A549 (cell line): ENCODE data around the gene ZBTB20. TPM values are rescaled to one million over a fixed set of nuclear protein-coding genes. Genes with fewer than 3 reads are reported as not detected.

Experiments
- ATAC-seq, 2 experiments: fragments of 200-7000 bp in 1 of 2; fragments of >200 bp in 1 of 2; cut with Nextera tagmentation in 1 of 2; cut with Tn5 transposase in 1 of 2; 3 replicates each; pipeline versions ENCODE4 v1.8.0 to v1.9.1; 2018 to 2020; ENCODE audit warnings: mild to moderate bottlenecking in 1 of 2, moderate library complexity in 1 of 2
- CTCF ChIA-PET: fragments of 300-600 bp; sonication (Branson Sonifier 250); formaldehyde crosslinking; extraction: SDS; loops from one replicate; lab custom pipeline; 2021; ENCODE audit warnings: antibody characterized with exemption, inconsistent platforms; lab: Yijun Ruan, JAX
- POLR2A ChIA-PET: fragments of 350-600 bp; formaldehyde crosslinking; extraction: SDS; loops from one replicate; lab custom pipeline; 2021; ENCODE audit warnings: antibody characterized with exemption, inconsistent platforms; lab: Yijun Ruan, JAX
- DNase-seq, 2 experiments: peaks; one replicate each; pipeline versions ENCODE4 v3.0.0 to v3.0.0-alpha.2; 2011 to 2016; ENCODE audit warnings: low read depth in 1 of 2, low spot score in 1 of 2
- FAIRE-seq: peaks from 2 replicates; lab custom pipeline; 2011; peaks lifted over from hg19 to GRCh38; lab: Jason Lieb, UNC
- H3K27ac ChIP-seq, 2 experiments: fragments of >200 bp; sonication (Bioruptor Twin); formaldehyde crosslinking; 3 replicates each; pipeline ENCODE4 v1.5.1; 2016 to 2017
- H3K4me1 ChIP-seq: fragments of >200 bp; sonication (Bioruptor Twin); formaldehyde crosslinking; 3 replicates; pipeline ENCODE4 v1.6.1; 2016
- H3K4me2 ChIP-seq: fragments of >200 bp; sonication (Bioruptor Twin); formaldehyde crosslinking; 3 replicates; pipeline ENCODE4 v1.6.1; 2016
- H3K4me3 ChIP-seq: fragments of >200 bp; sonication (Bioruptor Twin); formaldehyde crosslinking; 3 replicates; pipeline ENCODE4 v1.5.1; 2016
- H3K9me3 ChIP-seq: fragments of >200 bp; sonication (Bioruptor Twin); formaldehyde crosslinking; 3 replicates; pipeline ENCODE4 v1.6.1; 2016
- EHMT2 ChIP-seq: fragments of 200-600 bp; sonication (generic); IDR thresholded peaks from 2 replicates; pipeline ENCODE4 v1.6.1; 2016; ENCODE audit warnings: antibody characterized with exemption, low read depth, mild to moderate bottlenecking, moderate library complexity
- ESRRA ChIP-seq: fragments of 150-350 bp; IDR thresholded peaks from 2 replicates; pipeline ENCODE4 v1.6.1; 2014; ENCODE audit warnings: mild to moderate bottlenecking, low read length, borderline replicate concordance
- FOSL2 ChIP-seq, 2 experiments: fragments of 450-650 bp in 1 of 2; fragments of >200 bp in 1 of 2; sonication (Bioruptor Twin) in 1 of 2; formaldehyde crosslinking; IDR thresholded peaks; 2 replicates each; pipeline versions ENCODE4 v1.5.0 to v1.6.1; 2016 to 2020; ENCODE audit warnings: mild to moderate bottlenecking in 1 of 2, moderate library complexity in 1 of 2
- GATA3 ChIP-seq: IDR thresholded peaks from 2 replicates; pipeline ENCODE4 v1.6.1; 2012; ENCODE audit warnings: borderline replicate concordance
- HEYL ChIP-seq: fragments of 250-450 bp; sonication (Bioruptor Pico); IDR thresholded peaks from 2 replicates; pipeline ENCODE4 v1.8.0; 2021; ENCODE audit warnings: mild to moderate bottlenecking, moderate library complexity
- HOXB13 ChIP-seq: fragments of 250-450 bp; sonication (Bioruptor Pico); IDR thresholded peaks from 2 replicates; pipeline ENCODE4 v1.5.0; 2020; ENCODE audit warnings: low read depth, mild to moderate bottlenecking, moderate library complexity
- JUN ChIP-seq, 2 experiments: fragments of >200 bp; sonication (Bioruptor Twin); formaldehyde crosslinking; IDR thresholded peaks; 2 replicates in 1 of 2; 3 replicates in 1 of 2; pipeline ENCODE4 v1.6.1; 2016 to 2017
- JUNB ChIP-seq: fragments of >200 bp; sonication (Bioruptor Twin); formaldehyde crosslinking; IDR thresholded peaks from 2 replicates; pipeline ENCODE4 v1.6.1; 2016
- KDM1A ChIP-seq: fragments of 200-600 bp; sonication (generic); IDR thresholded peaks from 2 replicates; pipeline ENCODE4 v1.6.1; 2016; ENCODE audit warnings: low read depth, mild to moderate bottlenecking
- KDM5A ChIP-seq: fragments of 200-600 bp; sonication (generic); IDR thresholded peaks from 2 replicates; pipeline ENCODE4 v1.6.1; 2016; ENCODE audit warnings: antibody characterized with exemption, mild to moderate bottlenecking
- MAFK ChIP-seq: fragments of 450-650 bp; IDR thresholded peaks from 2 replicates; pipeline ENCODE4 v1.6.1; 2014; ENCODE audit not compliant: partially characterized antibody
- MYC ChIP-seq: IDR thresholded peaks from 2 replicates; pipeline ENCODE4 v1.6.1; 2012; ENCODE audit warnings: mild to moderate bottlenecking, inconsistent platforms, low read length, improper control_type of control experiment, borderline replicate concordance
- PHF8 ChIP-seq: fragments of 200-600 bp; sonication (generic); IDR thresholded peaks from 2 replicates; pipeline ENCODE4 v1.6.1; 2016; ENCODE audit warnings: low read depth, mild to moderate bottlenecking, antibody characterized with exemption, moderate library complexity, borderline replicate concordance
- POLR2AphosphoS2 ChIP-seq: conservative IDR thresholded peaks from 2 replicates; pipeline ENCODE4 v1.6.1; 2012; ENCODE audit warnings: low read length, improper control_type of control experiment, inconsistent platforms
- RCOR1 ChIP-seq: fragments of 150-350 bp; IDR thresholded peaks from 2 replicates; pipeline ENCODE4 v1.6.1; 2014; ENCODE audit warnings: antibody characterized with exemption, low read length, low read depth
- SMC3 ChIP-seq: fragments of >200 bp; sonication (Bioruptor Twin); formaldehyde crosslinking; IDR thresholded peaks from 3 replicates; pipeline ENCODE4 v1.6.1; 2018; ENCODE audit warnings: inconsistent platforms
- ZSCAN20 ChIP-seq: fragments of 250-450 bp; sonication (Bioruptor Pico); IDR thresholded peaks from 2 replicates; pipeline ENCODE4 v1.8.0; 2022; ENCODE audit warnings: mild to moderate bottlenecking, moderate library complexity
- WGBS: methylation state at CpG from one replicate; pipeline ENCODE4 v1.1.6; 2017; ENCODE audit errors: missing lambda C conversion rate; 5-methylcytosine and 5-hydroxymethylcytosine counted together
- polyA plus RNA-seq, 4 experiments: library from polyadenylated mRNA; depleted of rRNA in 3 of 4; stranded (reverse); fragments of >200 nt; fragmentation: RNase III in 1 of 4; extraction: RNeasy Plus Mini Kit Qiagen cat#74134 plus additional on column Dnase treatment in 1 of 4; gene quantifications; 2 replicates in 3 of 4; 3 replicates in 1 of 4; pipeline ENCODE4 v1.2.3, GENCODE V29; 2011 to 2017
- TF ChIP-seq, protein P1 (sequence below): IDR thresholded peaks from 2 replicates; pipeline ENCODE4 v1.6.1; 2012
- TF ChIP-seq, protein P2 (sequence below): fragments of >200 bp; sonication (Bioruptor Twin); formaldehyde crosslinking; IDR thresholded peaks from 2 replicates; pipeline ENCODE4 v1.6.1; 2016
- TF ChIP-seq, protein P3 (sequence below): IDR thresholded peaks from 2 replicates; pipeline ENCODE4 v1.6.1; 2012
- TF ChIP-seq, protein P4 (sequence below): fragments of >200 bp; sonication (Bioruptor Twin); formaldehyde crosslinking; IDR thresholded peaks from 3 replicates; pipeline ENCODE4 v1.6.1; 2016
- TF ChIP-seq, protein P5 (sequence below): fragments of 450-650 bp; IDR thresholded peaks from 2 replicates; pipeline ENCODE4 v1.6.1; 2014; ENCODE audit warnings: antibody characterized with exemption
- TF ChIP-seq, protein P6 (sequence below): fragments of 150-350 bp; IDR thresholded peaks from 2 replicates; pipeline ENCODE4 v1.6.1; 2014; ENCODE audit warnings: low read depth, mild to moderate bottlenecking, low read length

Gene ZBTB20
- polyA plus RNA-seq, 2 of the 4 experiments (the other 2 are of a cell fraction), result 0.85 to 5.0 TPM

DNA sequence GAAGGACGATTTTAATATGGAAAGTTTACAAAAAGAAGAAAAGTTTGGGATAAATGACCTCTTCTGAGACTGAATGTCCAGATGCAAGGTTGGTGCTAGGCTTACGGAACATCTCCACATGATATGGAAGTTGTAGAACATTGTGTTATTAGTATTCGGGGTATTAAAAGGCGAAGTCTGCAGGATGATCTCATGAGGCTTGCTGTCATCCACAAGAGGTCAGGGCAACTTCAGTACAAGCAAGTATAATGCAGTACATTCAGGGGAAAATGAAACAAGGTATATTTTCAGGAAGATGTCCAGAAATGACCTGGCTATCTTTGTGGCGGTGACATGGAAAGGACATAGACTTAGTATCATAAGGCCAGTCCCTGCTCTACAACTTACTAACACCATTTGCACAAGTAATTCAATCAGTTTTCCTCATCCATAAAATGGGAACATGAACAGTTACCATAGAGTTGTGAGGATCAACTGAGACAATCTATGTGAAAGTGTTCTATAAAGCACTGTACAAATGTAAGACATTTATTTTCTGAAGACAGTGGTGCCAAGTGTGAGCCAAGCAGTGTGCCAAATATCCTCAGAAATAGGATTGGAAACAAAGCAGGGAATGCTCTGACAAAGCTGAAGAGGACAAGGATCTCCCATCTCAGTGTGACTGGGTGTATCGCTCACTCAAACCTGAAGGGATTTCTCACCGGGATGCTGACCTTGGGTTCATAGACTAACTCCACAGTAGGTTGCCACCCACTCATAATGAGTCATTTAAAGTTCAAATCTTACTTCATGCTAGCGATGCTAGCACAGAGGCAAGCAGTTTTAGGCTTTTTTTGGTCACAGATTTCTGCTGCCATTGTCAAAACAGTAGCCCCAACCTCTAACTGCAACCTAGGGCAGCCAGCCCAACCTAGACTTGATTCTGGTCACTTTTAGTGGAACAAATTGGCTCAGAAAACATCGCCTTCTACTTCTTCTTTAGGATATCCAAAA lies 735.0 kb downstream of the ZBTB20 start:
- Histone ChIP-seq H3K4me1 (peaks cover 27% of the 10 kb centered on the region), H3K27ac (peak overlapping the region in 1 of 2 experiments; percentile 61; a peak in 4 of 6 replicates), H3K4me3 (no peak overlapping the region), H3K9me3 (no peaks in the 10 kb centered on the region), H3K4me2 (peak overlapping the region; percentile 58)
- 66% methylated on average over 9 of the region's 9 CpGs for WGBS
- peak; percentile 79 for FAIRE-seq
- ChIA-PET POLR2A (no interaction called here), CTCF (interaction anchor here (1.1 to 2.7 kb wide), 4 partner anchors 8 to 28 kb away, joined by 3 to 18 read pairs (median 7); no protein-coding TSS in a partner anchor)
- DNase-seq, result peak; percentile 7 to 50
- TF ChIP-seq KDM1A (peak; percentile 72; the same call in 1 of the 2 replicates), FOSL2 (IDR thresholded peaks at IDR 0.05) (no peak), FOSL2 (CRISPR knock-in tag; IDR thresholded peaks at IDR 0.05) (peak; percentile 55)
- TF ChIP-seq, protein P1, sequence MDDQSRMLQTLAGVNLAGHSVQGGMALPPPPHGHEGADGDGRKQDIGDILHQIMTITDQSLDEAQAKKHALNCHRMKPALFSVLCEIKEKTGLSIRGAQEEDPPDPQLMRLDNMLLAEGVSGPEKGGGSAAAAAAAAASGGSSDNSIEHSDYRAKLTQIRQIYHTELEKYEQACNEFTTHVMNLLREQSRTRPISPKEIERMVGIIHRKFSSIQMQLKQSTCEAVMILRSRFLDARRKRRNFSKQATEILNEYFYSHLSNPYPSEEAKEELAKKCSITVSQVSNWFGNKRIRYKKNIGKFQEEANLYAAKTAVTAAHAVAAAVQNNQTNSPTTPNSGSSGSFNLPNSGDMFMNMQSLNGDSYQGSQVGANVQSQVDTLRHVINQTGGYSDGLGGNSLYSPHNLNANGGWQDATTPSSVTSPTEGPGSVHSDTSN, result no peak
- ATAC-seq, result peak; percentile 89 to 93

DNA sequence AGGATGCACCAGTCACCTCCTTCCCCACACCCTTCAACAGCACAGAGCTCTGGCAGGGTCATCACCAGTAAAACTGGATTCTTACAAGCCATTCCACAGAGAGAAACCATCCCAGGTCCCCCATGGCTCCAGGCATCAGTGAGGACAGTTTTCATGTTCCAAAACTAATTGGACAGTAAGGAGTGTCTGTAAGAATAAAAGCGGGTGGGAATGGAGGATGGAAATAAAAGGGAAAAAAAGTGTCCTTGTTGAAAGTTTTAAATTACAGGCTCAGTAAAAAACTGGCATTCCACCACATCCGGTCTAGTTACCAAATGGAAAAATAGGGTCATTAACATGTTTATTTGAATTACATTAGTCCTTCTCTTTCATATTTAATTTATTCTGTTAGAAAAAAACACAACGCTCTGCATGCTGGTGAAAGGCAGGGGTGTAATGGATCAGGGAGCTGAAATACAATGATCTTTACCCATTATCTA lies 735.9 kb downstream of the ZBTB20 start:
- Histone ChIP-seq H3K9me3 (no peaks in the 10 kb centered on the region), H3K4me2 (no peak overlapping the region), H3K4me3 (no peak overlapping the region), H3K4me1 (peaks cover 27% of the 10 kb centered on the region), H3K27ac (no peak overlapping the region)
- ATAC-seq (no peak), FAIRE-seq (no peak), DNase-seq (no peak)
- ChIA-PET CTCF (interaction anchor here (1.1 to 1.7 kb wide), 3 partner anchors 10 to 27 kb away, joined by 3 to 4 read pairs (median 4); no protein-coding TSS in a partner anchor), POLR2A (no interaction called here)
- TF ChIP-seq HEYL (CRISPR knock-in tag) (no peak), ESRRA (no peak), ZSCAN20 (CRISPR knock-in tag) (no peak), POLR2AphosphoS2 (no peak), KDM5A (no peak), SMC3 (no peak)
- TF ChIP-seq, protein P2, sequence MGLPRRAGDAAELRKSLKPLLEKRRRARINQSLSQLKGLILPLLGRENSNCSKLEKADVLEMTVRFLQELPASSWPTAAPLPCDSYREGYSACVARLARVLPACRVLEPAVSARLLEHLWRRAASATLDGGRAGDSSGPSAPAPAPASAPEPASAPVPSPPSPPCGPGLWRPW, result no peak
- TF ChIP-seq, protein P3, sequence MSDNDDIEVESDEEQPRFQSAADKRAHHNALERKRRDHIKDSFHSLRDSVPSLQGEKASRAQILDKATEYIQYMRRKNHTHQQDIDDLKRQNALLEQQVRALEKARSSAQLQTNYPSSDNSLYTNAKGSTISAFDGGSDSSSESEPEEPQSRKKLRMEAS, result no peak
- 93% methylated on average over 3 of the region's 3 CpGs for WGBS

DNA sequence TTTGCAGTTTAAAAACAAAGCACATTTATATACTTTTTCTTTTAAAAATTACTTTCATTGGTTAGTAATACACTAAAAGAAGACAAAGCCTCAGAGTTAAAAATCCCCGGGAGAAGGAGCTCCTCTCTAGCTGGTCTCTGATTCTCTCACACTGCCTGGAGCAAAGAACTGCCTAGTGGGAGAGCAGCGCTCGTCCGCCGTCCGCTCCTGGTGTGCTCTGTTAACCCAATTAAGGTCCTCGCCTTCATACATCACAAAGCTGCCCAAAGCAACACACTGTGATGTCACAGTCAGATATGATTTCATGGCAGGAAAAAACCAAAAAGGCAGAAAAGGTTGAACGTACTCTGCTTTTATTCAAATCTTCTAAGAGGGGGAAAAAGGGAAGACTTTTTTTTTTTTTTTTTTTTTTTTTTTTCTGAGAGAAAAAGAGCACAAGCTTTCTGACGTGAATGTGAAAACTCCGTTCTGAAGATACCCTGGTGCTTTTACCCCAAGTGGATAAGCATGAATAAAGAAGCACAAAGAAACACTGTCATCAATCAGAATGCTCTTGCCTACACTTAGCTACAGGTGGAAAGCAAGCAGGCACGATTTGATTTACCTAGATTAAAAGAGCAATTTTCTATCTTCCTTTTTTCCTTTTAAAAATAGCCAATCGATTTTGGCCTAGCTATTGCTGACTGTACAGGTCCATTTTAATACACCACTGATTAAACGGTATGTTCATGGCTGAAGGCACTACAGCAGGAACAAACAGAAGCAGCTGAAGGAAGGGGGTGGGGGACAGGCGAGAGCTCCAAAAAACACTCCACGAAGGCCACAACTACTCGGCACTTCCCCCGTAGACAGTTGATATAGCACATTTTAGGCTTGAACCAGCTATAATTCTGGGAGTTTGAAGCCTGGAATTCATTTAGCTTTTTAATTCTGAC lies 738.1 kb downstream of the ZBTB20 start:
- Histone ChIP-seq H3K4me1 (peaks cover 25% of the 10 kb centered on the region), H3K27ac (no peak overlapping the region), H3K9me3 (no peaks in the 10 kb centered on the region), H3K4me3 (no peak overlapping the region), H3K4me2 (no peak overlapping the region)
- CTCF ChIA-PET, result interaction anchor here (0.8 to 1.4 kb wide), 2 partner anchors 12 to 25 kb away, joined by 3 to 4 read pairs; no protein-coding TSS in a partner anchor
- POLR2A ChIA-PET, result interaction anchor here (0.7 kb wide), 1 partner anchor 8 kb away, joined by 3 read pairs; no protein-coding TSS in a partner anchor
- DNase-seq, result no peak
- ATAC-seq, result no peak
- no peak for FAIRE-seq
- WGBS, result 91% methylated on average over 17 of the region's 17 CpGs
- TF ChIP-seq, protein P4, sequence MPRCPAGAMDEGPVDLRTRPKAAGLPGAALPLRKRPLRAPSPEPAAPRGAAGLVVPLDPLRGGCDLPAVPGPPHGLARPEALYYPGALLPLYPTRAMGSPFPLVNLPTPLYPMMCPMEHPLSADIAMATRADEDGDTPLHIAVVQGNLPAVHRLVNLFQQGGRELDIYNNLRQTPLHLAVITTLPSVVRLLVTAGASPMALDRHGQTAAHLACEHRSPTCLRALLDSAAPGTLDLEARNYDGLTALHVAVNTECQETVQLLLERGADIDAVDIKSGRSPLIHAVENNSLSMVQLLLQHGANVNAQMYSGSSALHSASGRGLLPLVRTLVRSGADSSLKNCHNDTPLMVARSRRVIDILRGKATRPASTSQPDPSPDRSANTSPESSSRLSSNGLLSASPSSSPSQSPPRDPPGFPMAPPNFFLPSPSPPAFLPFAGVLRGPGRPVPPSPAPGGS, result no peak
- TF ChIP-seq PHF8, result no peak
- no peak for TF ChIP-seq RCOR1
- no peak for TF ChIP-seq HOXB13 (CRISPR knock-in tag)
- TF ChIP-seq JUNB, result no peak
- no peak for TF ChIP-seq JUN (IDR thresholded peaks at IDR 0.05)
- no peak for TF ChIP-seq ZSCAN20 (CRISPR knock-in tag)
- TF ChIP-seq HEYL (CRISPR knock-in tag), result no peak
- no peak for TF ChIP-seq MYC
- TF ChIP-seq GATA3, result no peak
- TF ChIP-seq EHMT2, result no peak
- TF ChIP-seq, protein P3, result no peak
- TF ChIP-seq MAFK, result no peak
- TF ChIP-seq, protein P5, sequence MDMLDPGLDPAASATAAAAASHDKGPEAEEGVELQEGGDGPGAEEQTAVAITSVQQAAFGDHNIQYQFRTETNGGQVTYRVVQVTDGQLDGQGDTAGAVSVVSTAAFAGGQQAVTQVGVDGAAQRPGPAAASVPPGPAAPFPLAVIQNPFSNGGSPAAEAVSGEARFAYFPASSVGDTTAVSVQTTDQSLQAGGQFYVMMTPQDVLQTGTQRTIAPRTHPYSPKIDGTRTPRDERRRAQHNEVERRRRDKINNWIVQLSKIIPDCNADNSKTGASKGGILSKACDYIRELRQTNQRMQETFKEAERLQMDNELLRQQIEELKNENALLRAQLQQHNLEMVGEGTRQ, result no peak
- TF ChIP-seq, protein P6, sequence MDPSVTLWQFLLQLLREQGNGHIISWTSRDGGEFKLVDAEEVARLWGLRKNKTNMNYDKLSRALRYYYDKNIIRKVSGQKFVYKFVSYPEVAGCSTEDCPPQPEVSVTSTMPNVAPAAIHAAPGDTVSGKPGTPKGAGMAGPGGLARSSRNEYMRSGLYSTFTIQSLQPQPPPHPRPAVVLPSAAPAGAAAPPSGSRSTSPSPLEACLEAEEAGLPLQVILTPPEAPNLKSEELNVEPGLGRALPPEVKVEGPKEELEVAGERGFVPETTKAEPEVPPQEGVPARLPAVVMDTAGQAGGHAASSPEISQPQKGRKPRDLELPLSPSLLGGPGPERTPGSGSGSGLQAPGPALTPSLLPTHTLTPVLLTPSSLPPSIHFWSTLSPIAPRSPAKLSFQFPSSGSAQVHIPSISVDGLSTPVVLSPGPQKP, result no peak
